NT2/D1 (cell line): Measurements from ENCODE around the gene SLC39A13.

Experiments
- DNase-seq: peaks from one replicate; pipeline ENCODE4 v3.0.0-alpha.2; 2011; ENCODE audit warnings: low read depth, low spot score
- H3K27me3 ChIP-seq: 2 replicates; pipeline ENCODE4 v1.6.0; 2011; ENCODE audit warnings: mild to moderate bottlenecking; ENCODE audit not compliant: insufficient read length, insufficient read depth
- H3K36me3 ChIP-seq: 2 replicates; pipeline ENCODE4 v1.6.1; 2011; ENCODE audit warnings: mild to moderate bottlenecking, low read length, mixed read lengths; ENCODE audit not compliant: insufficient read depth, insufficient read length
- H3K4me1 ChIP-seq: 2 replicates; pipeline ENCODE4 v1.5.1; 2011; ENCODE audit not compliant: insufficient read depth, insufficient read length
- H3K4me3 ChIP-seq: 2 replicates; pipeline ENCODE4 v1.5.1; 2011; ENCODE audit warnings: low read depth; ENCODE audit not compliant: insufficient read length
- H3K9ac ChIP-seq: 2 replicates; pipeline ENCODE4 v1.6.0; 2011; ENCODE audit warnings: low read depth; ENCODE audit not compliant: insufficient read length
- H3K9me3 ChIP-seq: 2 replicates; pipeline ENCODE4 v1.5.1; 2011; ENCODE audit warnings: mild to moderate bottlenecking, low read length; ENCODE audit not compliant: insufficient read depth
- SUZ12 ChIP-seq: IDR thresholded peaks from 2 replicates; pipeline ENCODE4 v1.6.1; 2011; ENCODE audit not compliant: insufficient read length, insufficient read depth; ENCODE audit errors: extremely low read depth
- YY1 ChIP-seq: IDR thresholded peaks from 2 replicates; pipeline ENCODE4 v1.6.1; 2011; ENCODE audit not compliant: insufficient read length, insufficient read depth
- ZNF274 ChIP-seq: IDR thresholded peaks from 2 replicates; pipeline ENCODE4 v1.6.1; 2011; ENCODE audit warnings: mild to moderate bottlenecking, low read depth, low read length

The SLC39A13 gene

DNA sequence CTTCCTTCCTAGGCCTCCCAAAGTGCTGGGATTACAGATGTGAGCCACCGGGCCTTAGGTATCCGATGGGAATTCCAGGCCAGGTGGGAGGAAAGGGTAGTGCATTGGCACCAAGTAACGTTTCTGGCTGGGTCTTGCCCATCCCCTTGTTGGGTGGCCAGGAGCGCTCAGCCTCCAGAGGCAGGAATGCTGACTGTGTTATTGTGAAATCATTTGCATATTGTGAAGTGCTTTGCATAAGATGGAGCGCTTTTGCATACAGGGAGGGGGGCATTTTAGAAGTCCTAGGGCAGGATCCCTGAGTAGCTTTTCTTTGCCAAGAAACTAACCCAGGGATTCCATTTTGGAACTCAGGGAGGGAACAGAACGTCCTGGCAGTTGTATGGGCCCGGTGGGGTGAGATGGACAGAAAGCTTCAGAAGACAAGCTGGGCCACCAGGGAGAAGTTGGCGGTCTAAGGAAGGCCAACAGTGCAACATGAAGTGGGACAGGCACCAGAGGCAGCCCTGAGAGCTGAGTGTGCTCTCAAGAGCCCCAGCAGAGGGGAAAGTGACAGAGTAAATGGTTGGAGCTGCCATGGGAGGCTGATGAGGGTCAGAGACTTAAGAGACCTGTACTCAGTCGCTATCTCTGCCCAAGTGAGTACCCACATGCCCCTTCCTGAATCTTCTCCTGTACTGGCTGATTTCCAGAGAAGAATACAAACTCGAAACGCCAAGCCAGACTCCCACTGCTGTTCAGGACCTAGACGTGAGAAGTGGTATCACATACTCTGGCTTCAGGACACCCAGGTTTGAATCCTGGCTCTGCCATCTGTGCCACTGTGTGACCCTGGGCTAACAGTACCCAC, 1.3 kb upstream of the SLC39A13 start:
- Histone ChIP-seq H3K4me3 (peak overlapping the region; percentile 67), H3K36me3 (peaks cover 18% of the 10 kb centered on the region), H3K9ac (peak overlapping the region; percentile 87), H3K27me3 (no peaks in the 10 kb centered on the region), H3K4me1 (peaks cover 12% of the 10 kb centered on the region), H3K9me3 (no peaks in the 10 kb centered on the region)
- TF ChIP-seq YY1, result no peak
- TF ChIP-seq SUZ12, result no peak
- no peak for TF ChIP-seq ZNF274
- DNase-seq, result no peak

DNA sequence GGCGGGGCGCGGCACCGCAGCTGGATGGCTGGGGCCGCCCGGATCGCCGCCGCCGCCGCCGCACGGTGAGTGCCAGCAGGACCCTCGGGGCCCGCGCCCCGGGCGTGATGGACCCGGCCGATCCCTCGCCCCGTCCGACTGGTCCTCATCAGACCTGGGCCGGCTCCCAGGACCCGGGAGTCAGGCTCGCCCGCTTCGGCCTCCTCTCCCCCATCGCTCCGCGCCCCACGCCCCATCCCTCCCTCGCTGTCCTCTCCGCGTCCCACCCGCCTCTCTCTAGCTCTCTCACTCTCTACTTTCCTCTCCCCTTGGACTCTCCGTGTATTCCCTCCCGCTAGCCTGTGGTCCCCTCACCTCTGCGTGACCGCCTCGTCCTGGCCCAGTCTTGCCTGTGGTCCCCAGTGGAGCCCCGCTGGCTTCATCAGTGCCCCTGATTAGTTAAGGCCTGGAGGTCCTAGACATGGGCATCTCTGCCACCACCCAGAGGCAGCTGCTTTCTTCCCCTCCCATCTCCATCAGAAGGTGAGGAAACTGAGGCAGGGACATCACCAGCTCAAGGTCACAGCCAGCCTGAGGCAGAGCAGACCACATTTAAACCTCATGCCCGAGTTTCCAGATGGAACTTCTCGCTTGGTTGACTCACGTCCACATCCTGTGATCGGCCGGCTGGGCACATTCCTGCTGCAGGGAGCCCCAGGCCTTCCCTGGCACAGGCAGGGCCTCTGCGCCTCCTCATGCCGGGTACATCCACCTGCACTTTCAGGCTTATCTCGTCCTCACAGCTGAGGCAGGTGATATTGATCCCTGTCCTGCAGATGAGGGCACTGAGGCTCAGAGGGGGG, 429 bp downstream of the SLC39A13 start:
- no peak for DNase-seq
- Histone ChIP-seq H3K4me1 (peaks cover 19% of the 10 kb centered on the region), H3K36me3 (peaks cover 30% of the 10 kb centered on the region), H3K9ac (peak overlapping the region; percentile 88), H3K27me3 (no peaks in the 10 kb centered on the region), H3K4me3 (peak overlapping the region; percentile 87), H3K9me3 (no peaks in the 10 kb centered on the region)
- no peak for TF ChIP-seq SUZ12
- TF ChIP-seq YY1, result no peak
- no peak for TF ChIP-seq ZNF274

DNA sequence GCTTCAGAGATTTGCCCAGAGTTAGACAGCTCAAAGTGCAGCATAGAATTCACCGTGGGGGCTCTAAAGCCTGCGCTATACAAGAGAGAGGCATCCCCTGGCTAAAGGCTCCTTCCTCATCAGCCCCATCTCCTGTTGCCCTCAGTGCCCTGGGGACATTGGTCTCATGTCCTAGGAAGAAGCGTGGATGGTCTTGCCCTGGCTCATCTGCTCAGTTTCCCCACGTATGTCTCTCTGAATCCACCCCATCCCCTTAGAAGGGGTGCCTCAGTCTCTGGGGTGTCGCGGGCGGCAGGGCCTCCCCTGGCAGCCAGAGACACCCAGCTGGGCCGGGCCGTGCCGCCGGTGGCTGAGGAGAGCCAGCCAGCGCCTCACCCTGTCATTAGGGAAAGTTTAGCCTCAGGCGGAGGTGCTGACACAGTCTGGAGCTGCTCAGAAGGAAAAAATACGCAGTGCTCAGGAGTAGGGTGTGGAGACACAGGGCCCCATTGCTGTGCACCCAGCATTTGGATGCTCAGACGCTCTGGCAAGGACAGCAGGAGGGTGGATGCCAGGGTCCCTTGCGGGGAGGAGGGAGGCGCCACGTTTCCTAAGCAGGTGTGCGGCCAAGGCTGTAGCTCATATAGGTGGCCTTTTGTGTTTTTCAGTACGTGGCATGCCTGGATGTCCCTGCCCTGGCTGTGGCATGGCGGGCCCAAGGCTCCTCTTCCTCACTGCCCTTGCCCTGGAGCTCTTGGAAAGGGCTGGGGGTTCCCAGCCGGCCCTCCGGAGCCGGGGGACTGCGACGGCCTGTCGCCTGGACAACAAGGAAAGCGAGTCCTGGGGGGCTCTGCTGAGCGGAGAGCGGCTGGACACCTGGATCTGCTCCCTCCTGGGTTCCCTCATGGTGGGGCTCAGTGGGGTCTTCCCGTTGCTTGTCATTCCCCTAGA, 1.3 kb downstream of the SLC39A13 start:
- H3K4me1 ChIP-seq, result peaks cover 26% of the 10 kb centered on the region
- no peak for DNase-seq
- peak overlapping the region; percentile 88 for H3K9ac ChIP-seq
- H3K9me3 ChIP-seq, result no peaks in the 10 kb centered on the region
- H3K4me3 ChIP-seq, result peak overlapping the region; percentile 87
- H3K36me3 ChIP-seq, result peaks cover 39% of the 10 kb centered on the region
- H3K27me3 ChIP-seq, result no peaks in the 10 kb centered on the region
- TF ChIP-seq YY1, result no peak
- TF ChIP-seq ZNF274, result no peak
- no peak for TF ChIP-seq SUZ12

DNA sequence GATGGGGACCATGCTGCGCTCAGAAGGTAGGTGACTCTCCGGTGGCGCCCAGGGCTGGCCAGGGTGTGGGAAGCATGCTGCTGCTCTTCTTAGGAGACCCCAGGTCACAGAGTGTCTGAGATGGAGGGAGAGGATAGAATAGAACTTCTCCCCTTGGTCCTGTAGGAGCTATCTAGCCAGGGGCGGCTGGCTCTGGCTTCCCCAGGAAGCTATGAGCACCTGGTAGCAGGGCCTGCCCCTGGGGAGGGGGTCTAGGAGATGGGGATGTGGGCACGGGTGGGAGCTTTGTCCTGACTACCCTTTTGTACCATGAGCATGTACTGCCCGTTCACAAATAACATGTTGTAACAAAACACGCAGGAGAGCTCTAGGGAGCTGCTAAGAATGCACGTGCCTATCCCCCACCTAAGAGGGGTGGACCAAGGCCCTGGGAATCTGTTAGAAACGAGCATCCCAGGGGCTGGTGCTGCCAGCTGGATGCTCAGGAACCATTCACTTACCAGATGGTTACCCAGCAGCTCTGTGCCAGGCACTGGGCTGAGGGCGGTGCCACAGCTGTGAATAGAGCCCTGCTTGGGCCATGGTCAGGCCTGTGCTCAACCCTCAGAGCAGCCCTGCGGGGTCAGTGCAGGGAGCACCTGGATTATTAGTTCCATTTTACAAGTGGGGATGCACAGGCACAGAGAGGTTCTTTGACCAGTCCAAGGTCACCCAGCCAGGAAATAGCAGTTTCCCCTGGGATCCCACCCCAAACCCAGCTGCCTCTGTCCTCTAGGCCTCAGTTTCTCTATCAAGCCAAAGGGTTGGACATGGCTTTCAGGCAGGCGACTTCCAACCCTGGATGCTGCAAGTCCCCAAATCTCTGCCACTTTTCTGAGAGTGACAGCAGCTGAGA, 2.2 kb downstream of the SLC39A13 start:
- no peaks in the 10 kb centered on the region for H3K27me3 ChIP-seq
- peaks cover 48% of the 10 kb centered on the region for H3K36me3 ChIP-seq
- no peaks in the 10 kb centered on the region for H3K9me3 ChIP-seq
- no peak overlapping the region for H3K4me3 ChIP-seq
- H3K4me1 ChIP-seq, result peaks cover 35% of the 10 kb centered on the region
- no peak for DNase-seq
- TF ChIP-seq YY1 (no peak), SUZ12 (no peak), ZNF274 (no peak)
- H3K9ac ChIP-seq, result peak overlapping the region; percentile 88

DNA sequence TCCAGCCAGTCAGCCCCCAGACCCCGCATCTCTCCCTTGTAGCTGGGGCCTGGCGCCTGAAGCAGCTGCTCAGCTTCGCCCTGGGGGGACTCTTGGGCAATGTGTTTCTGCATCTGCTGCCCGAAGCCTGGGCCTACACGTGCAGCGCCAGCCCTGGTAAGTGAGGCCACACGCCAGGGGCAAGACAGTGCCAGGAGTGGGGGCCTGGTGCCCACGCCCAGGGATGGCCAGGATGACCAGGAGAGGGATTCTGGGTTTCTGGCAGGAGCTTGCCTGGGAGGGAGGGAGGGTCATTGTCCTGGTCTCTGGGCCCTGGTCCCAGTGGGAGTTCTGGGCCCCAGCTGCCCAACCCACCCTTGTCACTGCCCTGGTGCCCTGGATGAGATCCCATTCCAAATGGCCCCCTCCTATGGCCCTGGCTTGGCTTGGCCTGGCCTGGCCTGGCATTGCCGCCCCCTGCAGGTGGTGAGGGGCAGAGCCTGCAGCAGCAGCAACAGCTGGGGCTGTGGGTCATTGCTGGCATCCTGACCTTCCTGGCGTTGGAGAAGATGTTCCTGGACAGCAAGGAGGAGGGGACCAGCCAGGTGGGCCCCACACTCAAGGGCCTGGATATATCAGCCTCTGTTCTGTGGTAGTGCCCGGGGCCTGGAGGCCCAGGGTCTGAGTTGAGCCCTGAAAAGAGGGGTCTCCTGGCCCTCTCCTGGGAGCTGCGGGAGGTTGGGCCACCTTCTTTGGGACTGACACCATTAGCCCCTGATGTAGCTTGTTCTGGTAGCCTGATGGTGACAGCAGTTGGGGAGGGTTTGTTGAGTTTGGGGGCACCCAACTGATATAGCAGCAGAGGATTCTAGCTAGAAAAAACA, 3.7 kb downstream of the SLC39A13 start:
- Histone ChIP-seq H3K27me3 (no peaks in the 10 kb centered on the region), H3K36me3 (peaks cover 63% of the 10 kb centered on the region), H3K4me3 (no peak overlapping the region), H3K9ac (peak overlapping the region; percentile 5), H3K9me3 (no peaks in the 10 kb centered on the region), H3K4me1 (peaks cover 42% of the 10 kb centered on the region)
- DNase-seq, result peak; percentile 44
- no peak for TF ChIP-seq YY1
- no peak for TF ChIP-seq ZNF274
- TF ChIP-seq SUZ12, result no peak
